HepG2 (cell line): ENCODE measurements around the gene PPIA. TPM values are rescaled to one million over a fixed set of nuclear protein-coding genes. Genes with fewer than 3 reads are reported as not detected.

Experiments
- ARID3A ChIP-seq: IDR thresholded peaks from 2 replicates; pipeline ENCODE4 v1.6.1; 2012; ENCODE audit warnings: low read depth, low read length, improper control_type of control experiment
- BRD4 ChIP-seq: sonication (generic); formaldehyde crosslinking; IDR thresholded peaks from 2 replicates; pipeline ENCODE4 v1.4.0; 2020; ENCODE audit warnings: missing genetic modification reagents
- CBFB ChIP-seq: sonication (generic); formaldehyde crosslinking; IDR thresholded peaks from 2 replicates; pipeline ENCODE4 v1.4.0; 2020; ENCODE audit warnings: missing genetic modification reagents
- CTCF ChIP-seq: sonication (generic); formaldehyde crosslinking; IDR thresholded peaks from 2 replicates; pipeline ENCODE4 v1.5.0; 2020; ENCODE audit warnings: mild to moderate bottlenecking, missing genetic modification reagents, moderate library complexity
- DBP ChIP-seq: sonication (generic); formaldehyde crosslinking; IDR thresholded peaks from 2 replicates; pipeline ENCODE4 v1.4.0; 2020; ENCODE audit warnings: missing genetic modification reagents; ENCODE audit errors: not compliant biosample characterization
- DZIP1 ChIP-seq: sonication (generic); formaldehyde crosslinking; IDR thresholded peaks from 2 replicates; pipeline ENCODE4 v1.5.0; 2020; ENCODE audit warnings: mild to moderate bottlenecking, missing genetic modification reagents
- EHMT2 ChIP-seq: fragments of 200-600 bp; sonication (generic); IDR thresholded peaks from 2 replicates; pipeline ENCODE4 v1.7.0; 2017; ENCODE audit warnings: antibody characterized with exemption, low read depth, low read length, borderline replicate concordance
- GPN1 ChIP-seq: sonication (generic); formaldehyde crosslinking; IDR thresholded peaks from 2 replicates; pipeline ENCODE4 v1.5.1; 2020; ENCODE audit warnings: missing genetic modification reagents, borderline replicate concordance
- HOMEZ ChIP-seq: IDR thresholded peaks from 2 replicates; pipeline ENCODE4 v1.6.1; 2016; ENCODE audit warnings: low read depth
- IKZF4 ChIP-seq: sonication (generic); formaldehyde crosslinking; IDR thresholded peaks from 2 replicates; pipeline ENCODE4 v1.5.1; 2020; ENCODE audit warnings: borderline replicate concordance, mild to moderate bottlenecking, low read depth, missing genetic modification reagents; ENCODE audit errors: not compliant biosample characterization
- KDM1A ChIP-seq: IDR thresholded peaks from 2 replicates; pipeline ENCODE4 v1.6.1; 2016; ENCODE audit warnings: missing compliant biosample characterization
- MBD4 ChIP-seq: IDR thresholded peaks from 2 replicates; pipeline ENCODE4 v1.6.1; 2012; ENCODE audit warnings: low read length, inconsistent platforms, borderline replicate concordance
- NFKBIZ ChIP-seq: IDR thresholded peaks from 2 replicates; pipeline ENCODE4 v1.6.1; 2018; ENCODE audit warnings: missing genetic modification reagents, missing compliant biosample characterization
- RXRA ChIP-seq: sonication (generic); formaldehyde crosslinking; IDR thresholded peaks from 2 replicates; pipeline ENCODE4 v1.5.1; 2020; ENCODE audit warnings: missing genetic modification reagents
- SOX6 ChIP-seq, 2 experiments: fragments of 450-650 bp in 1 of 2; sonication (generic) in 1 of 2; formaldehyde crosslinking in 1 of 2; IDR thresholded peaks; 2 replicates each; pipeline versions ENCODE4 v1.4.0 to v1.6.1; 2017 to 2020; ENCODE audit warnings: antibody characterized with exemption in 1 of 2, mild to moderate bottlenecking in 1 of 2, missing genetic modification reagents in 1 of 2
- ZNF343 ChIP-seq: sonication (generic); formaldehyde crosslinking; IDR thresholded peaks from 2 replicates; pipeline ENCODE4 v1.4.0; 2020; ENCODE audit warnings: mild to moderate bottlenecking, missing genetic modification reagents
- ZNF841 ChIP-seq: sonication (generic); formaldehyde crosslinking; IDR thresholded peaks from 2 replicates; pipeline ENCODE4 v1.8.1; 2023; ENCODE audit warnings: missing genetic modification reagents, borderline replicate concordance
- polyA plus RNA-seq, 8 experiments: library from polyadenylated mRNA; depleted of rRNA in 3 of 8; stranded (reverse) in 7 of 8; unstranded in 1 of 8; fragments of >200 nt; fragmentation: Illumina TruSeq in 4 of 8; extraction: Trizol in 4 of 8; gene quantifications; 2 replicates each; pipeline versions ENCODE4 v1.2.1 to v1.2.3, GENCODE V29; 2011 to 2016; ENCODE audit warnings: low read depth in 4 of 8, missing spikeins in 1 of 8, mixed read lengths in 1 of 8; ENCODE audit not compliant: insufficient read depth in 1 of 8
- total RNA-seq, 5 experiments: library from RNA; depleted of rRNA; stranded (reverse); fragments of >200 nt; fragmentation: Illumina TruSeq; extraction: Trizol; gene quantifications; 2 replicates each; pipeline ENCODE4 v1.2.3, GENCODE V29; 2016; ENCODE audit warnings: low read depth in 1 of 5
- TF ChIP-seq, protein P1 (sequence below): sonication (generic); formaldehyde crosslinking; IDR thresholded peaks from 2 replicates; pipeline ENCODE4 v1.4.0; 2020; ENCODE audit warnings: missing genetic modification reagents, borderline replicate concordance

Gene PPIA
- total and polyA plus RNA-seq, 2 of the 13 experiments (the other 11 are each of a cell fraction or from before 2014, with no cell fraction given), result 2,268 to 3,010 TPM

DNA sequence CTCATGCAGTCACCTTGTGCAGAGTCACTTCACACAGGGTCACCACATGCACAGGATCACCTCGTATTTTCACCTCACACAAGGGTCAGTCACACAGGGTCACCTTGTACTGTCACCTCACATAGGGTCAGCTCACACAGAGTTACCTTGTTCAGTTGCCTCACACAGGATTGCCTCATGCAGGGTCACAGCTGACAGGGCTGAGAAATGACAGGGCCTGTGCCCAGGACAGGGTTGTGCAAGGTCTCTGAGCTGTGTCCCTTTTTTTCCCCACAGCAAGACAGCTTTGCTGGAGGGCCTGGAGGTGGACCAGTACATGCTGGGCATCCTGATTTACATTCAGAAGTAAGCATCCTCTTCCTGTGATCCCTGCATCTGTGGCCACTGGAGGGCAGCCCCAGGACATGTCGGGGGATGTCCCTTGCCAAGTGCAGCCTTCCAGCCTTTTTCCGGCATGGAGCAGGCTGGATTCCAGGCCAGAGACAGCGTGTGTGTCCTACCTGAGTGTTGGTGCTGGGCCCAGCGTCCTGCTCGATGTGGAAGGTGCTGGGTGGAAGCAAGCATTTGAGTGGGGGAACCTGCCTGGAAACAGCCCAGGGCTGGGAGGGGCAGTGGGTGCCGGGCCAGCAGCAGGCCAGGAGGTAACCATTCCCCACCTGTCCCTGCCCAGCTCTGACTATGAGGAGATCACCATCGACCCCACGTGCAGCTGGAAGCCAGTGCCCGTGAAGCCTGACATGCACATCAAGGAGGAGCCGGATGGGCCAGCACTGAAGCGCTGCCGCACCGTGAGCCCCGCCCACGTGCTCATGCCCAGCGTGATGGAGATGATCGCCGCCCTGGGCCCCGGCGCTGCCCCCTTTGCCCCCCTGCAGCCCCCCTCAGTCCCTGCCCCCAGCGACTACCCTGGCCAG lies 31.6 kb upstream of the PPIA start (continued):
- TF ChIP-seq SOX6 (IDR thresholded peaks at IDR 0.05) (no peak), SOX6 (CRISPR knock-in tag; IDR thresholded peaks at IDR 0.05) (no peak), DZIP1 (CRISPR knock-in tag) (no peak), IKZF4 (CRISPR knock-in tag) (no peak), RXRA (CRISPR knock-in tag) (peak; percentile 81; the same call in 1 of the 2 replicates), EHMT2 (no peak), DBP (no peak), ARID3A (no peak), HOMEZ (CRISPR knock-in tag) (no peak), CTCF (CRISPR knock-in tag) (peak; percentile 57), ZNF343 (no peak), MBD4 (no peak), BRD4 (CRISPR knock-in tag) (no peak), CBFB (no peak), KDM1A (CRISPR knock-in tag) (no peak), NFKBIZ (CRISPR knock-in tag) (no peak), GPN1 (no peak), ZNF841 (CRISPR knock-in tag) (no peak)
- TF ChIP-seq, protein P1, sequence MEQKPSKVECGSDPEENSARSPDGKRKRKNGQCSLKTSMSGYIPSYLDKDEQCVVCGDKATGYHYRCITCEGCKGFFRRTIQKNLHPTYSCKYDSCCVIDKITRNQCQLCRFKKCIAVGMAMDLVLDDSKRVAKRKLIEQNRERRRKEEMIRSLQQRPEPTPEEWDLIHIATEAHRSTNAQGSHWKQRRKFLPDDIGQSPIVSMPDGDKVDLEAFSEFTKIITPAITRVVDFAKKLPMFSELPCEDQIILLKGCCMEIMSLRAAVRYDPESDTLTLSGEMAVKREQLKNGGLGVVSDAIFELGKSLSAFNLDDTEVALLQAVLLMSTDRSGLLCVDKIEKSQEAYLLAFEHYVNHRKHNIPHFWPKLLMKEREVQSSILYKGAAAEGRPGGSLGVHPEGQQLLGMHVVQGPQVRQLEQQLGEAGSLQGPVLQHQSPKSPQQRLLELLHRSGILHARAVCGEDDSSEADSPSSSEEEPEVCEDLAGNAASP (CRISPR knock-in tag), result peak; percentile 72; the same call in 1 of the 2 replicates
